Measurements from ENCODE around the gene STK32C.

- TF ChIP-seq EZH2 (IDR thresholded peaks at IDR 0.05; ENCODE audit: low read depth) (no peak), CTCF (conservative IDR thresholded peaks at IDR 0.05) (no peak)
These were observed 103.5 kb downstream of the STK32C start for GRCh38 chr10:132204078-132204780.
